Stimulated activated CD8-positive, alpha-beta memory T cell treated with anti-CD3 and anti-CD28 coated beads, Interleukin-4, amount 100 ng/mL, for 1 hour (primary cell): ENCODE results near the gene ADNP.

Experiments used
- DNase-seq, 2 donors: peaks; one replicate each; pipeline ENCODE4 v3.0.0-alpha.2; 2020; ENCODE audit warnings: low read depth in 2 of 2, low spot score in 1 of 2

ADNP gene

DNA sequence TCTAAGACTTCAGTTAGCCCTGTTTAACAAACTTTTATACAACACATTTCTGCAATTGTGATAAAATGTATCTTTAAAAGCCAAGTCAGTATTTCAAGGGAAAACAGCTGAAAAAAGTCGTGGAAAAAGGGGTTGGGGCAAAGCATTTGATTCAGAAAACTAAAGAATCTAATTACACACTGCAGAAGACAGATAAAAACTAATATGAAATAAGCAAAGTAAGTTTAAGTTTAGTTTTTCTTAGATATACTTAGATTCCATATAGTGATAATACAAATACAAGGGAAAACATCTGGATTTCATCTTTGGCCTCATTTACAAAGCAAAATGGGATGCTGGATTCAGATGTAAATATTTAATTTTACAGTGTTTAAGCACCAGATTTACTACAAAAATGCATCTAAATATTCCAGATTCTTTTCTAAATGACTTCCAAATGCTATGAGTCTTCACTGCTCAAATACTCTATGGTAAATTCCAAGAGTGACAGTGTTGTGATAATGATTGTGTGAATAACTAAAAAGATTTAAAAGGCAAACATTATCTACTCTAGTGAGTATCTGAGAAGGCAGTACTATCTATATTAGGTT is 1.5 kb upstream of the ADNP start:
- DNase-seq, result no peak

DNA sequence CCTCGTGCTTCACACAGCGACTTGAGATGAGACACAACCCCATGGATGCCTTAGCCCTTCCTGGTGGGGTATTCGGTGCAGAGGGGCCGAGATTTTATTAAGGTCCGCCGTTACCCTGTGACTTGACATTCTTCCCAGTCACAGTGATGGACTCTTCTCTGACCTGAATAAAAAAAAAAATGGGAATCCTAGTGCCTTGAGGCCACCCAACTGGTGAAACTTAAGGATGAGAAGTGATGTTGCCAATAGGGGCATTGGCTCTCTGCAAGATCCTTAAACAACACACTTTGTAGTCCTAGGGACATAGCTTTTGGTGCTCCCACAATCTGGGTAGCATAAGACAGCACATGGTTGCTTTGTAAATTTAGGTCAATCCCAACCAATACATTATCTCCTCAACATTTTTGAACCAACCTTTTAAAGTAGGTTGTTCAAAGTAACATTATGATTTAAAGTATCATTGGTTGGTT is 814 bp upstream of the ADNP start:
- DNase-seq, result no peak

DNA sequence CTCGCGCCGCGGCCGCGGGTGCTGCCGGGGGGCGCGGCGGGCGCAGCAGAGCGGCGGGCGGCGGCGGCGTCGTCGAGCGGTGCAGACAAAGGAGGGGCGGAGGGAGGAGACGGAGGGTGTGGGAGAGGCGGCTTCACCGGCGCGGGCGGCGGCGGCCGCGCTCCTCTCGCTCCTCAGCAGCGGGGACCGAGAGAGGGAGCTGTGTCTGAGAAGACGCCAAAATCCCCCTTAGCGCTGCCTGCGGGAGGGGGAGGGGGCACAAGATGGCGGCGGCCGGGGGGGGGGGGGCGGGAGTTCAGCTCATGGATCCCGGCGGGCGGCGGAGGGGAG is 296 bp downstream of the ADNP start:
- DNase-seq, result no peak

DNA sequence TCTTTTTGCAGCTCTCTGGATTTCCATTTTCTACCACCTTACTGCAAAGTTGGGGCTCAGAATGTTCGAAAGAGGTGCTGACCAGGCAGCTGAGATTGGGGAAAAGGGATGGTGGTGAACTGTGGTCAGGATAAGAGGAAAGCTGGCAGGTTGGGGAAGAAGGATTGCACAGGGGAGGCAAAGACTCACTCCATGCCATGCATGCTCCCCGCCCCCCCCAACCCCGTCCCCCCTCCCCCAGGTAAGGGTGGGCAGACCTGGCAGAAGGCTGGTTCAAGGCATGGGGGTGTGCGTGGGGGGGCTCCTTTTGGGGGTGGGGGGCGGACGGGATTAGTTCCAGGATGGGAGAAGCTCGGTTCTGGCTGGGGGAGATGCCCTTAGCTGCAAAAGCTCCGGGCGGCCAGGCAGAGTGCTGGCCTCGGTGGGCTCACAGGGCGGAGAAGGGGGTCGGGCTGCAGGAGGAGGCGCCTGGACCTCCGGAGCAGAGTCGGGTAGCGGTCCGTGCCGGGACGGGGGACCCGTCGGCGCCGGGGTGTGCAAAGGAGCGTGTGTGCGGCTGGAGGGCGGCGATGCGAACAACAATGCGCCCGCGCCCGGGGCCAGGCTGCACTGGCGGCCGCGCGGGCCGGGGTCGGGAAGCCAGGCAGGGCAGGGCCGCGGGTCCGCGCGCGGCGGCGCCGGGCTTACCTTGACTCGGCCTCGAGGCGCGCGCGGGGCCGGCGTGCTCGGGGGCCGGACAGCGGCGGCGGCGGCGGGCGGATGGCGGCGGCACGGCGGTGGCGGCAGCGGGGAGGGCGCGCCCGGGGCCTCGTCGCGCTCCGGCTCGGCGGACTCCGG is 880 bp downstream of the ADNP start:
- DNase-seq, result no peak

DNA sequence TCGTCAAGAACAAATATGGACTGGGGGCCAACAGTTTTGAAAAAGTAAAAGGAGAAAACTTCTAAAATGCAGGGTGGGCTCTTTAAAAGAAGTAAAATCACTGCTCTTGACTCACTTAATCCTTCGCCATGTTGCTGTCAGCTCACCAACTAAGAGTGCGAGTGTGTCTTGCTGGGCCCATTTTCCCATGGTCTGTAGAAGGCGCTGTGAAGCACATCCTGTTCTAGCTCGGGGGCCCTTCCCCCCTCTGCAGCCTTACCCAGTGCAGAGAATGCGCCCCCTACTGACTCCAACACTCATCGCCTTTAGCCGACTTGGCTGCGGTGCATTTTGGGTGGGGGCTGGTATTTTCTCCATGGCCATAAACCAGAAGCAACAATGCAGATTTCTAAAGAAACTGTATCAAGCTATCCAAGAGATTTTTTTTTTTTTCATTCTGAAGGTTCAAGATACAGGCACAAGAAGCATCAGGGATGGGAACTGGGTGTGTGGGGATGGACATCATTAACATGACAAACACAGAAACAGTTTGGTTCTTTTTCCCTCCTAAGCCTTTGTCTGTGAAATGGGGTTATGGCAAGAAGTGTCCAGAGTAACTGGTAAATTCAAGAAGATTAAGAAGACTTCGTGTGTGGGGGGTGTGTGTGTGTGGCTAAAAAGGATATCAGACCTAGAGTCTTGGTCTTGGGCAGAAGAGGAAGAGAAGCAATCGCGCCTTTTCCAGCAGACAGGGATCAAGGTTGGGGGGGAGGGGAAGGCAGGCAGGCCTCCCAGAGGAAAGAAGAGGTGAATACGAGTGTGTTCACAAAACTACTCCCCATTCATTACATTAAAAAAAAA is 1.7 kb downstream of the ADNP start:
- peak; percentile 67 to 77 for DNase-seq

DNA sequence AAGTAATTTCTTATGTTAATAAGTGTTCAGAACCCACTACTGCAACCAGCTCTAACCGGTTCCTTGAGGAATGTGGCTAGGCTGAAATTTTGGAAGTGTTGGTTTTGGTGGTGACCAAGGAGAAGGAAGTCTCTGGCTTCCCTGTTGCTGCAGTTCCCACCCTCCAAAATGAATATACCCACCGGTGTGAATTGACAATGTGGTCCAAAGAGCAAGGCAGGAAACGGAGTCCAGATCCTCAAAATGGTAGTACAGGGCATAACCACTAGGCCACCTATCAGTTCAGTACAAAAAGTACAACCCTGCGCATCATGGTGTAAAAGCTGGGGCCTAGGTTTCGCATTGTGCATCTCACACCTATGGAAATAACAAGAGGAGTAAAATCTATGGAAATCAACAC is 2.8 kb downstream of the ADNP start:
- no peak for DNase-seq

DNA sequence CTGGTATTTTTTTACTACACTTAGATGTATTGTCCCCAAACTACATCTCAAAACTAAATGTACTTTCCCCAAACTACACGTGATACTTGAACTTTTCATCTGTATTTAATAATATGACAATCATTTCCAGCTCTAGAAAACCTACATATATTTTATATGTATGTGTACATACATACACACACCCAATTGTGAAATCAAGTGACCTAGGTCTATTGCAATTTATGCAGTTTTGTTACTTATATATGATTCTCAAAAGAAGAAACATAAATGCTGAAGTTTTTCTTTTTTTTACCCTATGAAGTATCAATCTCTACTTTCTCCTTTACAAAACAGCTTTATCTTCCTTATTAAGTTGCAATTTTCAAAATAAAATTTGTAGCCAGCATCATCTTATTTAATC is 4.7 kb downstream of the ADNP start:
- DNase-seq, result no peak

DNA sequence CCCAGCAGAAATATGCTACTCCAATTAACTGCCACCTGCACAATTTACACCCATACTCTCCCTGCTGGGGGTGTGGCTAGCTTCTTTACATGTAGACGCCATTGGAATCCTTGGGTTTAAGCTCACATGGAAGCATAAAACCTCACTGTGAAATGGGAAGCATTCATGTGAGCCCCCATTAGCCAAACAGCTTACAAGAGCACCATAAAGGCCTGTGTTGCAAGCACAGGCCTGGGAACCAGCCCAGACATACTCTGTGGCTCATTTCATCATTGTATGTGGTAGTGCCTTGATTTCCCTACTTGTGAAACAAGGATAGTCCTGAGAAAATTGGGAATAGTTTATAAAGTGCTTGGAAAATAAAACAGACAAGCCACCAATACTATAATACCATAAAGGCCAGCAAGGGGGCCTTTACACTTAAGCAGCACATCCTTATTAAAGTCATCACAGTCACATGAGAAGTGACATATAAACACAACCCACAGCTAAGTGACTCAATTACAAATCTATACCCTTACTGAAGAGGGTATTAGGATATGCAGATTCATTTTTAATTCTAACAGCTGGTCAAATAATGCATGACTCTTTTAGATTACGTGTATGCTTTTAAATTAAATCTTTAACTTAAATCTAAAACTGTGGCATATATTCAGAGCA is 6.8 kb downstream of the ADNP start:
- no peak for DNase-seq

DNA sequence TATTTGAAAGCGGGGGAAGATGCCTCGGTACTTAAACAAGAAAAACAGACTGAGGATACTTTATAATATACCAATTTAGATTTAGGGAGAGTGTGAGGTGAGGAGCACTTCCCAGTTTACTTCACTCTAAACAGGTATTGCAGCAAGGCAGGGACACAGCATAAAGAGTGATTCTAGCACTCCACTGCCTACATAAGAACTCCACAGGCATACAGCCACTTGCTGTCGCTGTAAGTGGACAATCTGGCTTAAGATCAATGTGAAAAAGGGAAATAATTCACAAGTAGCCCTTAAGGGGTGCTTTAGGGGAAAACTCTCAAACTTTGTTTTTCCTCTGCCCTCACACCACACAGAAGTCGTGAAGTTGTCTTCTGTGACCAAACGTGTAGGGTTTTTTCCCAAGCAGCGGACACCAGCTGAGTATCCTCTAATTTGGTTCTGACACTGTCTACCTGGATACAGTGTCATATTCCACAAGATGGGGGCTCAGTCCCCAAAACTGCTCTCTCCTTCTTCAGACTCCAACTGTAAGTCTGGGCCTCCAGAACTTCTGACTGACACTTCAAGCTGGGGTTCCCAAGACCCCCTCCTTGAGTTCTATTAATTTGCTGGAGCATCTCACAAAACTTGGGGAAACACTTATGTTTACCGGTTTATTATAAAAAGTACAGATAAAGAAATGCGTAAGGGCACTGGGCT is 9.3 kb downstream of the ADNP start:
- DNase-seq, result no peak

DNA sequence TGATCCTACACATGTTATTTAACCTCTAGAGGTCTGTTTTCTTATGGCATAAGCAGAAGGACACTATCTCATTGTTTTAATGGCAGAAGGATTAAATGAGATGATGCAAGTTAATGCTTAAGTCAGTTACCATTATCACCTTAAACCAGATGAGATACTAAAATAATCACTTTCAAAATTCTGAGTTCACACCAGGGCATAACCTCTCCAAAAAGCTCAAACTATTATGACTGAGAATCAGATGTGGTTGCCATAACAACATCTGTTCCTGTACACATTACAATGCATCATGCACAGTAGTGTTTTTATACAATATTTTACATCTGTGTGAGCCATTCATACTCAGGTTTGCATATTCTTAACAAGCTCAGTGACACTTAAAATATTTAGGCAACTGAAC is 10.2 kb downstream of the ADNP start:
- no peak for DNase-seq

DNA sequence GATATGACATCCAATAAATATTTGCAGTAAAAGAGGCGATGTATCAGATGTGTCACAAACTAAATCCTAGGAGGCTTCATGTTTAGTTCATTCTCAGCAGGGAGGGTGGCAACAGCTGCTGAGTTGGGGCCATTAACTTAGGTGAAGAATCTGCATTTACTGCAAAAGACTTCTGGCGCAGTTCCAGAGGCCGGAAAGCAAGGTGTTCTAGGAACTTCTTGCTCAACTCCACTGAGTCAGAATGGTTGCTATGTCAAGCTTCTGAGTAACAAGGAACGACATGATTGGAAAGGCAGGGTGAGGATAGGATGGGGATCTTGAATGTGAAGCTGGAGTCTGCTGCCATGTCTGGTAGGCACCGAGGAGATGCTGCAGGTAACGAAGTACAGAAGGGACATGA is 11.7 kb downstream of the ADNP start:
- DNase-seq, result no peak

DNA sequence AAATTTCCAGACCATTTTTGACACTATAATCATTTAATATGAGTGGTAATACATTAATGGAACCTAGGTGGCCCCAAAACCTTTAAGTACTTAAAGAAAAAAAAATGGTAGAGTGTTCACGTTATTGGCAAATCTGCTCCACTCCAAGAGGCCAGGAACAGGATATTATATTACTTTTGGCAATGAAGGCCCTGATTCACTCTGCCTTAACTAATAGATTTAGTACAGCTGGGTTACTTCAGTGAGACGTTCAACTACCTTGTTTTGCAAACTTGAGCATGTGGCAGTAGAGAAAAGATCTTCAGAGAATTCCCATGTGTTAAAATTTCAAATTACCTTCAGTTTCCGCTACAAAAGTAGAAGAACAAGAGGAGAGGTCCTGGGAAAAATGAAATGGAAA is 12.8 kb downstream of the ADNP start:
- no peak for DNase-seq

DNA sequence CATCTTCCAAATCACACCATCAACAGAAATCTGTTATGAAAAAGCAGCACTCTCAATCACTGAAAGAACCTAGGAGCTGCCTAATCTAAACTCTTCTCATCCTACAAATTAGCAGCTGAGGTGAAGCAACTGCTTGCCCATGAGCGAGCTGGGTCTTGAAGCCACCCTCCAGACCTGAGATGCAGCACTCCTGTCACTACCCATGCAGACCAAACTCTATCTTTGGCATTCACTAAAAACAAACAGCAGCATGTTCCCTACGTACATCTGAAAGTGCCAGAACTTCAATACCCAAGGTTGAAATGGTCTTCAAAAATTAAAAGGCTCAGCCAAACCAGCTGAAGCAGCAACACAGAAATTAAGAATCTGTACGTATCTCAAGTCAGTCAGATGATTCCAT is 14.3 kb downstream of the ADNP start:
- DNase-seq, result no peak

DNA sequence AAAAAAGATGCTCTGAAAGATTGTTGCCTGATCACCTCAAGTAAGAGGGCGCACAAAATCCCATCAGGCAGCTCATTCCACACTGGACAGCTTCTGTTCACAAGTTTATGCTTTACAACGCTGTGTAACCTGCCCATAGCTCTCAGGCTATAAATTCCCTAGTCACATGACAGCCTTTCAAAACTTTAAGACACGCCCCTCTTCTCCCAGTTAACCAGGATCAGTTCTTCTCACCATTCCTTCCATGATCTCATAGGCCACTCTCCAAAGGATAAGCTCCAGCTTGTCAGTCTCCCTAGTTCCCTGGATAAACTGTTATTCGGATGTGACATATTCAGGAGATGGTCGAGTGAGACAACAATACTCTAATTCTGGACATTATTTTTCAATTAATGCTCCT is 15.0 kb downstream of the ADNP start:
- no peak for DNase-seq

DNA sequence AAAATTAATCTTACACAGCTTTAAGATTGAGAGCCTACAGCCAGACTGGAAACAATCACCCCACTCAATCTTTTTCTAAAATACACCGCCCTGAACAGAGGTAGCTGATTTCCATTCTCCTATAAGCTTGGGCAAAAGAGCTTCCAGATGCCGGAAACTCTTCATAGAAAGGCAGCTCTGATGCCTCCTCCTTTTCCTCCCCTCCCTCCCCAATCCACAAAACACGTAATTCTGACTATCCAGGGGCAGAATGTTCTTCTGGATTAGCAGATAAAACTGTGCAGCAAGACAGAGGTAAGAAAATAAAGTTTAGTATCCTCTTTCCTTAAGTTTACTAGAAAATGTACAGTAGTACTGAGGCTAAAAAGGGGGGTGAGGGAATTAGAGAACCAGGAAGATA is 15.8 kb downstream of the ADNP start:
- no peak for DNase-seq

DNA sequence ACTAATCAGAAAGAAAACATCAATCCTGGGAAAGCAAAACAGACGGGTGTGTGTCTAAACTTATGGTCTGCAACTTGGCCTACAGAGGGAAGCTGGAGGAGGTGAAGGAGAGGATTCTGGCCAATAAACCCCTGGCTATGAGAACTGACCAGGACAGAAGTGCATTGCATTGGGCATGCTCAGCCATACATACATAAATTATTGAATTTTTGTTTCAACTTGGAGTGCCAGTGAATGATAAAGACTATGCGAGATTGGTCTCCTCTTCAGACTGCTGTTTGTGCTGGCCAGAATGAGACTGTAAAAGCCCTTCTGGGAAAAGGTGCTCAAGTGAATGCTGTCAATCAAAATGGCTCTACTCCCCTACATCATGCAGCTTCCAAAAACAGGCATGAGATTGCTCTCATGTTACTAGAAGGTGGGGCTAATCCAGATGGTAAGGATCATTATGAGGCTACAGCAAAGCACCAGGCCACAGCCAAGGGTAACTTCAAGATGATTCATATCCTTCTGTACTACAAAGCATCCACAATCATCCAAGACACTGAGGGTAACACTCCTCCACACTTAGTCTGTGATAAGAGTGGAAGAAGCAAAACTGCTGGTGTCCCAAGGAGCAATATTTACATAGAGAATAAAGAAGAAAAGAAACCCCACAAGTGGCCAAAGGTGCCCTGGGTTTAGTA is 17.4 kb downstream of the ADNP start:
- DNase-seq, result no peak

DNA sequence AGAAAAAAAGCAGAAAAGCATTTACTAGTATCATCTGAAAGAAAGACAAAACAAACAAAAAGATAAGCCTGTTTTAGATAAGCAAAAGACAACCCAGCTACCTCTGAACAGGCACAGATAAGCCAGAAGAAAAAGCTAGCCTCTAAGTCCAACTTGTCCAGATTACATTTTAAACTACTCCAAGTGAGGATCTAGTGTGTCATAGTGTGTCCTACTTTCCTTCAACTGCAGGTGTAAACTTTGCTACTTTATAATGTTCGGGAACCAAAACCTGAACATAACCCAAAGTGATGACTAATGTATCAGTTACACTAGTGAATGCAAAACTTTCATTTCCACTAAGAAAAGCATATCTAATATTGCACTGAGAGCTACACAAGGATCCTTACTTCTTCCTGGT is 19.5 kb downstream of the ADNP start:
- no peak for DNase-seq

DNA sequence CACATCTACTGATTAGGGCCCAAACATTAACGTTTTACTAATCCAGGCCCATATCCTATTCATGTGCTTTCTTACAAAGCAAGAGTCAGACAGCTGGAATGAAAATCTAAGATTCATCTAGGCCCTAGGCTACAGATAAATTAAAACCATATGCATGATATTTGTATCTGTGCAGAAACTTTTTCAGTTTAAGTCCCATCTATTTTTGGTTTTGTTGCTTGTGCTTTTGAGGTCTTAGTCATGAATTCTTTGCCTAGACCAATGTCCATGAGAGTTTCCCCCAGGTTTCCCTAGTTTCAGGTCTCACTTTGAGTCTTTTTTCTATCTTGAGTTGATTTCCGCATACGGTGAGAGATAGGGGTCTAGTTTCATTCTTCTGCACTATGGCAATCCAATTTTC is 20.2 kb downstream of the ADNP start:
- DNase-seq, result no peak

DNA sequence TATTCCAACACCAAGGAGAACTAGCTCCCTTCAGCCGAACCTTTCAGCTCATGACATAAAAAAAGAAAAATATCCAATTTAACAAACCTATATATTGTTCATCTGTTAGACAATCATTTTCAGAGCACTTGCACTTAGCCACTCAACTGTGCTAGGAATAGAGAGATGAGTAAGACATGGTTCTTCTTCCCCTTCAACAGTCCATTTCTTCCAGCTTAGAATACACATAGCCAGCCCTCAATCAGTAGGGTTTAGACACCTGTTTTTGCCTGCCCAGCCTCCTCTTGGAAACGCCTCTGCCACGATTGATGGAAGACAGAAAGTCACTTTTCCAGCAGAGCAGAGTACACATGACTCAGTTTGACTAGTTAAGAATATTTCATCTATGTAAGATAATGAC is 21.8 kb downstream of the ADNP start:
- no peak for DNase-seq

DNA sequence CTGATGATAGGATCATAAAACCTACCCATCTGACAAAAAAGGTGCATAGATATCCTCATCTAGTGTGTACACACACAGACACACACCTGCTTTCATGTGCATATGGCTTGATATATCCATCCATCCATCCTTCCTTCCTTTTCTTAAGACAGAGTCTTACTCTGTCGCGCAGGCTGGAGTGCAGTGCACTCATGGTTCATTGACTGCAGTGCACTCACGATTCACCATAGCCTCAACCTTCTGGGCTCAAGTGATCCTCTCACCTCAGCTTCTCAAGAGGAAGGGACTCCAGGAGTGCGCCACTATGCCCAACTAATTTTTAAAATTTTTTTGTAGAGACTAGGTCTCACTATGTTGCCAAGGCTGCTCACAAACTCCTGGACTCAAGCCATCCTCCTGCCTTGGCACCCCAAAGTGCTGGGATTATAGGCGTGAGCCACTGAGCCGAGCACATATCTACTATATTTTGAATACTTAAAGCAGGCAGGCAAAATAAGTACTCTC is 27.1 kb downstream of the ADNP start:
- no peak for DNase-seq
